HEK293 (cell line): ENCODE data around the gene TIGD1.

Source experiments
- CTCF ChIA-PET: fragments of 350-600 bp; formaldehyde crosslinking; extraction: SDS; loops from one replicate; lab custom pipeline; 2021; ENCODE audit warnings: antibody characterized with exemption; lab: Yijun Ruan, JAX
- POLR2A ChIA-PET: fragments of 300-600 bp; formaldehyde crosslinking; extraction: SDS; loops from one replicate; lab custom pipeline; 2020; ENCODE audit warnings: antibody characterized with exemption, inconsistent platforms; lab: Yijun Ruan, JAX
- H3K27ac ChIP-seq: fragments of 200-500 bp; sonication (Bioruptor generic); 2 replicates; pipeline ENCODE4 v1.5.1; 2014; ENCODE audit warnings: low read depth, low read length, control low read depth, inconsistent platforms; ENCODE audit errors: extremely low read depth
- H3K36me3 ChIP-seq, 2 experiments: fragments of 200-500 bp in 1 of 2; sonication (Bioruptor generic) in 1 of 2; 1 replicate in 1 of 2; 2 replicates in 1 of 2; pipeline ENCODE4 v1.5.1; 2014 to 2017; ENCODE audit warnings: inconsistent platforms in 2 of 2, low read length in 2 of 2; ENCODE audit not compliant: control insufficient read depth in 2 of 2, insufficient read depth in 1 of 2
- H3K4me1 ChIP-seq: fragments of 200-500 bp; sonication (Bioruptor generic); 2 replicates; pipeline ENCODE4 v1.5.1; 2014; ENCODE audit warnings: mild to moderate bottlenecking, low read length, inconsistent platforms; ENCODE audit not compliant: control insufficient read depth, insufficient read depth
- H3K4me3 ChIP-seq: 2 replicates; pipeline ENCODE4 v1.5.1; 2011; ENCODE audit warnings: low read depth, mild to moderate bottlenecking, control low read depth, low read length, moderate library complexity
- H3K9me3 ChIP-seq: fragments of 200-500 bp; sonication (Bioruptor generic); 2 replicates; pipeline ENCODE4 v1.5.1; 2014; ENCODE audit warnings: low read depth, low read length, inconsistent platforms; ENCODE audit not compliant: control insufficient read depth, insufficient read depth
- BCL11A ChIP-seq: fragments of 450-650 bp; formaldehyde crosslinking; IDR thresholded peaks from 2 replicates; pipeline ENCODE4 v1.5.1; 2016; ENCODE audit warnings: low read depth, missing biosample characterization, missing genetic modification characterization
- EGR2 ChIP-seq: fragments of 450-650 bp; formaldehyde crosslinking; IDR thresholded peaks from 2 replicates; pipeline ENCODE4 v1.5.1; 2016; ENCODE audit warnings: low read depth, missing biosample characterization, missing genetic modification characterization
- KLF17 ChIP-seq: fragments of 450-650 bp; formaldehyde crosslinking; IDR thresholded peaks from 2 replicates; pipeline ENCODE4 v1.5.1; 2016; ENCODE audit warnings: missing biosample characterization, missing genetic modification characterization
- PRDM6 ChIP-seq: fragments of 450-650 bp; formaldehyde crosslinking; IDR thresholded peaks from 2 replicates; pipeline ENCODE4 v1.5.1; 2017; ENCODE audit warnings: missing biosample characterization, missing genetic modification characterization
- SP3 ChIP-seq: fragments of 450-650 bp; formaldehyde crosslinking; IDR thresholded peaks from 2 replicates; pipeline ENCODE4 v1.5.1; 2016; ENCODE audit warnings: missing biosample characterization, missing genetic modification characterization
- ZBTB21 ChIP-seq: fragments of 450-650 bp; formaldehyde crosslinking; IDR thresholded peaks from 2 replicates; pipeline ENCODE4 v1.5.1; 2017; ENCODE audit warnings: missing biosample characterization, missing genetic modification characterization
- ZBTB44 ChIP-seq: fragments of 450-650 bp; IDR thresholded peaks from 2 replicates; pipeline ENCODE4 v1.5.1; 2018; ENCODE audit warnings: missing biosample characterization, mild to moderate bottlenecking, missing genetic modification characterization
- ZFHX2 ChIP-seq: fragments of 450-650 bp; formaldehyde crosslinking; conservative IDR thresholded peaks from 2 replicates; pipeline ENCODE4 v1.5.1; 2016; ENCODE audit warnings: missing biosample characterization, missing genetic modification characterization
- ZIC2 ChIP-seq: fragments of 450-650 bp; formaldehyde crosslinking; IDR thresholded peaks from 2 replicates; pipeline ENCODE4 v1.5.1; 2016; ENCODE audit warnings: missing biosample characterization, missing genetic modification characterization
- ZNF132 ChIP-seq: fragments of 450-650 bp; formaldehyde crosslinking; IDR thresholded peaks from 2 replicates; pipeline ENCODE4 v1.5.1; 2017; ENCODE audit warnings: missing biosample characterization, missing genetic modification characterization, borderline replicate concordance
- ZNF138 ChIP-seq: fragments of 450-650 bp; formaldehyde crosslinking; IDR thresholded peaks from 2 replicates; pipeline ENCODE4 v1.5.1; 2016; ENCODE audit warnings: missing biosample characterization, missing genetic modification characterization, borderline replicate concordance
- ZNF202 ChIP-seq: fragments of 450-650 bp; formaldehyde crosslinking; IDR thresholded peaks from 2 replicates; pipeline ENCODE4 v1.5.1; 2016; ENCODE audit warnings: missing biosample characterization, missing genetic modification characterization, borderline replicate concordance
- ZNF274 ChIP-seq, 2 experiments: fragments of 200-500 bp in 1 of 2; fragments of 450-650 bp in 1 of 2; sonication (Bioruptor generic) in 1 of 2; formaldehyde crosslinking in 1 of 2; IDR thresholded peaks; 2 replicates each; pipeline versions ENCODE4 v1.5.1 to v1.6.1; 2014 to 2016; ENCODE audit warnings: borderline replicate concordance in 1 of 2, inconsistent platforms in 1 of 2, low read length in 1 of 2, missing biosample characterization in 1 of 2, missing genetic modification characterization in 1 of 2
- ZNF394 ChIP-seq: fragments of 450-650 bp; formaldehyde crosslinking; IDR thresholded peaks from 2 replicates; pipeline ENCODE4 v1.5.1; 2016; ENCODE audit warnings: missing biosample characterization, missing genetic modification characterization, mild to moderate bottlenecking, moderate library complexity, borderline replicate concordance
- ZNF433 ChIP-seq: fragments of 450-650 bp; formaldehyde crosslinking; IDR thresholded peaks from 2 replicates; pipeline ENCODE4 v1.5.1; 2016; ENCODE audit warnings: missing biosample characterization, missing genetic modification characterization, low read depth
- ZNF48 ChIP-seq: fragments of 450-650 bp; formaldehyde crosslinking; IDR thresholded peaks from 2 replicates; pipeline ENCODE4 v1.5.1; 2016; ENCODE audit warnings: missing biosample characterization, missing genetic modification characterization
- ZNF571 ChIP-seq: fragments of 450-650 bp; formaldehyde crosslinking; IDR thresholded peaks from 2 replicates; pipeline ENCODE4 v1.5.0; 2017; ENCODE audit warnings: missing biosample characterization, missing genetic modification characterization
- ZNF629 ChIP-seq: fragments of 450-650 bp; formaldehyde crosslinking; IDR thresholded peaks from 2 replicates; pipeline ENCODE4 v1.5.1; 2017; ENCODE audit warnings: missing biosample characterization, missing genetic modification characterization
- ZNF664 ChIP-seq: fragments of 450-650 bp; formaldehyde crosslinking; IDR thresholded peaks from 2 replicates; pipeline ENCODE4 v1.5.1; 2016; ENCODE audit warnings: missing biosample characterization, missing genetic modification characterization
- ZNF692 ChIP-seq: fragments of 450-650 bp; formaldehyde crosslinking; IDR thresholded peaks from 2 replicates; pipeline ENCODE4 v1.5.1; 2016; ENCODE audit warnings: missing biosample characterization, missing genetic modification characterization
- ZNF704 ChIP-seq: fragments of 450-650 bp; formaldehyde crosslinking; IDR thresholded peaks from 2 replicates; pipeline ENCODE4 v1.5.1; 2016; ENCODE audit warnings: missing biosample characterization, missing genetic modification characterization
- ZNF837 ChIP-seq: fragments of 450-650 bp; formaldehyde crosslinking; IDR thresholded peaks from 2 replicates; pipeline ENCODE4 v1.5.1; 2016; ENCODE audit warnings: missing biosample characterization, missing genetic modification characterization

Gene TIGD1

GRCh38 chr2:232535761-232536530, 14.4 kb downstream of the TIGD1 start (continued):
- TF ChIP-seq ZNF132 (tag by site-specific recombination) (no peak), ZBTB44 (tag by site-specific recombination) (no peak), ZNF837 (tag by site-specific recombination) (no peak), ZNF394 (tag by site-specific recombination) (no peak), ZNF433 (tag by site-specific recombination) (no peak), KLF17 (tag by site-specific recombination) (no peak), ZNF629 (tag by site-specific recombination) (no peak), ZNF664 (tag by site-specific recombination) (no peak), ZBTB21 (tag by site-specific recombination) (no peak), ZNF48 (tag by site-specific recombination) (no peak), ZNF138 (tag by site-specific recombination) (no peak), ZNF704 (tag by site-specific recombination) (no peak), SP3 (no peak), ZNF571 (tag by site-specific recombination) (no peak)
- TF ChIP-seq, all 188 proteins: peak for 0

GRCh38 chr2:232534940-232535651, 15.3 kb downstream of the TIGD1 start:
- TF ChIP-seq BCL11A (no peak), EGR2 (tag by site-specific recombination) (0 out of 2 replicates have a peak, but pooled peaks have one; percentile 5)
- no peak overlapping the region for H3K27ac ChIP-seq
- H3K9me3 ChIP-seq: no peaks in the 10 kb centered on the region
- POLR2A ChIA-PET: no interaction called here
- H3K36me3 ChIP-seq: no peaks in the 10 kb centered on the region
- no peaks in the 10 kb centered on the region for H3K4me1 ChIP-seq
- CTCF ChIA-PET: no interaction called here
- no peak overlapping the region for H3K4me3 ChIP-seq

- Histone ChIP-seq H3K27ac (no peak overlapping the region), H3K9me3 (no peaks in the 10 kb centered on the region), H3K4me1 (no peaks in the 10 kb centered on the region), H3K4me3 (no peak overlapping the region), H3K36me3 (no peaks in the 10 kb centered on the region)
- ChIA-PET CTCF (interaction anchor here (1.3 kb wide), 1 partner anchor 10 kb away, joined by 3 read pairs; no protein-coding TSS in a partner anchor), POLR2A (interaction anchor here (1.3 kb wide), 1 partner anchor 16 kb away, joined by 3 read pairs; the partner anchor contains the start of genes EIF4E2 and TIGD1)
- TF ChIP-seq ZNF274 (IDR thresholded peaks at IDR 0.05; ENCODE audit: low read length): no peak
- no peak for TF ChIP-seq ZNF274 (tag by site-specific recombination; IDR thresholded peaks at IDR 0.05; ENCODE audit: borderline replicate concordance)
- TF ChIP-seq PRDM6: no peak
- TF ChIP-seq ZNF202 (tag by site-specific recombination): no peak
- no peak for TF ChIP-seq ZNF692
- peak; percentile 72 for TF ChIP-seq ZFHX2 (tag by site-specific recombination)
- TF ChIP-seq ZNF571 (tag by site-specific recombination): no peak
- TF ChIP-seq ZIC2 (tag by site-specific recombination): peak; percentile 36
Measured at GRCh38 chr2:232533944-232534710, 16.2 kb downstream of the TIGD1 start.
